Measurements from ENCODE around the gene TANC2. TPM values are rescaled to one million over a fixed set of nuclear protein-coding genes. Genes with fewer than 3 reads are reported as not detected.

The TANC2 gene
- total RNA-seq, 1 experiment from 2014 or later: 53.2 TPM

DNA sequence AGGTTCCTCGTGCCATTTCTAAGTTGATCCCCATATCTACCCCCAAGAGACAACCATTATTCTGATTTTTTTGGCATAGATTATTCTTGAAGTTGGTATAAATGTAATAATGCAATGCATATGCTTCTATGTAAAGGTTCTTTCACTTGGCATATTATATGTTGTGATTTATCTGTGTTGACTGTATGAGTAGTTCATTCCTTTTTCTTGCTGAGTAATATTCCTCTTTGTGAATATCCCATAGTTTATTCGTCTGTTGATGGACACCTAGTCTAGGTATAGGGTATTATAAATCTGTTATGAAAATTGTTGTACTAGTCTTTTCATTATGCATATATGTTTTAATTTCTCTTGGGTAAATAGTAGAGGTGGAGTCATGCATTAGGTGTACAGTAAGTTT is 36.6 kb downstream of the TANC2 start (continued):
- TF ChIP-seq, protein P1, sequence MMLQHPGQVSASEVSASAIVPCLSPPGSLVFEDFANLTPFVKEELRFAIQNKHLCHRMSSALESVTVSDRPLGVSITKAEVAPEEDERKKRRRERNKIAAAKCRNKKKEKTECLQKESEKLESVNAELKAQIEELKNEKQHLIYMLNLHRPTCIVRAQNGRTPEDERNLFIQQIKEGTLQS (IDR thresholded peaks at IDR 0.05): no peak
- TF ChIP-seq EZH2phosphoT487 (IDR thresholded peaks at IDR 0.05; ENCODE audit: borderline replicate concordance) (no peak), YY1 (IDR thresholded peaks at IDR 0.05; ENCODE audit: extremely low read depth, insufficient replicate concordance, low read depth, low read length) (no peak), POLR2A (IDR thresholded peaks at IDR 0.05; ENCODE audit: borderline replicate concordance, extremely low read depth, insufficient read depth, insufficient read length) (no peak), ZBTB33 (IDR thresholded peaks at IDR 0.05; ENCODE audit: extremely low read depth, insufficient replicate concordance, low read length) (no peak), FOSL1 (IDR thresholded peaks at IDR 0.05; ENCODE audit: low read depth) (no peak)

DNA sequence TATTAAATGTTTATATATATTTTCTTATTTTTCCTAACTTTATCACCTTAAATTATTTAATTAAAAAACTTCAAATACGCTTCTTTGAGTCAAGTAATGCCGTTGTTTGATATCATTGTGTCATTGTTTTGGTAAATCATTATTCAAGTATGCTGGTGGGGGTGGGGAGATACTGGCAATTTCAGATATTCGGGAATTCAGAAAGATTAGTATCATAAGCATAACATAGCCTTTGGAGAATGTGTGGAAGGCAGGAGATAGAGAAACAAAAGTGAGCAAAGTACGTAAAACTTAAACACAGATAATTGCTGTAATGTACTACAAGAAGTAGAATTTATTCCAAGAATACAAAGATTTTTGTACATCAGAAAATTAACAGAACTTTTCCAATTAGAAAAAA is 49.8 kb downstream of the TANC2 start:
- TF ChIP-seq CEBPB (IDR thresholded peaks at IDR 0.05; ENCODE audit: low read depth) (no peak), TCF7L2 (IDR thresholded peaks at IDR 0.05; ENCODE audit: borderline replicate concordance, extremely low read depth, insufficient read depth, insufficient read length) (no peak), POLR2AphosphoS5 (IDR thresholded peaks at IDR 0.05; ENCODE audit: low read depth, low read length) (no peak), EGR1 (IDR thresholded peaks at IDR 0.05; ENCODE audit: low read depth) (no peak), ZFX (IDR thresholded peaks at IDR 0.05) (no peak), ELF1 (IDR thresholded peaks at IDR 0.05; ENCODE audit: borderline replicate concordance, low read depth) (no peak), POLR2A (IDR thresholded peaks at IDR 0.05; ENCODE audit: borderline replicate concordance, extremely low read depth, insufficient read depth, insufficient read length) (no peak), FOSL1 (IDR thresholded peaks at IDR 0.05; ENCODE audit: low read depth) (no peak), RAD21 (IDR thresholded peaks at IDR 0.05; ENCODE audit: low read depth) (no peak), SP1 (IDR thresholded peaks at IDR 0.05; ENCODE audit: low read depth) (no peak), CTCF (IDR thresholded peaks at IDR 0.05 in 2 of 3, conservative IDR thresholded peaks at IDR 0.05 in 1 of 3; ENCODE audit: borderline replicate concordance in 1 of 3, insufficient read depth in 1 of 3, low read depth in 2 of 3, low read length in 2 of 3) (no peak), CBX3 (IDR thresholded peaks at IDR 0.05; ENCODE audit: low read depth) (no peak), JUND (IDR thresholded peaks at IDR 0.05) (no peak), ZBTB33 (IDR thresholded peaks at IDR 0.05; ENCODE audit: extremely low read depth, insufficient replicate concordance, low read length) (no peak), SIN3A (IDR thresholded peaks at IDR 0.05; ENCODE audit: low read depth) (no peak), EZH2 (IDR thresholded peaks at IDR 0.05) (no peak)
- TF ChIP-seq, protein P2, sequence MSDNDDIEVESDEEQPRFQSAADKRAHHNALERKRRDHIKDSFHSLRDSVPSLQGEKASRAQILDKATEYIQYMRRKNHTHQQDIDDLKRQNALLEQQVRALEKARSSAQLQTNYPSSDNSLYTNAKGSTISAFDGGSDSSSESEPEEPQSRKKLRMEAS (IDR thresholded peaks at IDR 0.05): no peak
- TF ChIP-seq, protein P1 (IDR thresholded peaks at IDR 0.05): no peak
- H3K9me3 ChIP-seq (ENCODE audit: control insufficient read depth in 1 of 2, insufficient read depth in 1 of 2, low read depth in 1 of 2, low read length in 2 of 2): no peaks in the 10 kb centered on the region
- ChIA-PET RAD21 (ENCODE audit: low non-redundant PET in 1 of 2, low total read pairs in 2 of 2, uncharacterized antibody in 2 of 2, unreplicated experiment in 2 of 2) (no interaction called here), POLR2A (interaction anchor here (0.9 kb wide), 1 partner anchor 9 kb away, joined by 3 read pairs; no protein-coding TSS in a partner anchor), CTCF (interaction anchor here (1.2 kb wide), 1 partner anchor 20 kb away, joined by 3 read pairs; no protein-coding TSS in a partner anchor)
- ATAC-seq (no peak), DNase-seq (ENCODE audit: low read depth, low spot score) (no peak)
- no TSS peak for BruUV-seq (replicated peaks)
- H2AFZ ChIP-seq (ENCODE audit: low read depth, low read length, poor library complexity, severe bottlenecking): no peak overlapping the region
- peaks cover 10% of the 10 kb centered on the region for H3K79me2 ChIP-seq (ENCODE audit: insufficient read depth, low read length)
- H3K27me3 ChIP-seq (ENCODE audit: insufficient read depth, low read length): no peaks in the 10 kb centered on the region
- peaks cover 28 to 37% of the 10 kb centered on the region in 2 experiments for H3K4me1 ChIP-seq (ENCODE audit: control insufficient read depth in 1 of 2, insufficient read depth in 2 of 2, low read length in 2 of 2)
- no peaks in the 10 kb centered on the region for H3K9me2 ChIP-seq (ENCODE audit: insufficient read depth)
- intact Hi-C loops (cut with micrococcal nuclease): no loop called here
- H3K27ac ChIP-seq (ENCODE audit: low read depth, low read length): no peak overlapping the region
- H3K4me2 ChIP-seq (ENCODE audit: low read length): no peak overlapping the region
- no peak overlapping the region for H3K4me3 ChIP-seq (replicated peaks in 1 of 2; ENCODE audit: low read depth in 1 of 2, low read length in 2 of 2)
- H4K20me1 ChIP-seq (ENCODE audit: insufficient read depth): no peaks in the 10 kb centered on the region
- no peak overlapping the region for H3K9ac ChIP-seq (ENCODE audit: low read length)
- H3K36me3 ChIP-seq (ENCODE audit: control insufficient read depth in 1 of 2, insufficient read depth in 2 of 2, low read length in 2 of 2): no peaks in the 10 kb centered on the region

Data from HCT116 (cell line).